HCT116 (cell line): ENCODE measurements around the gene CLEC11A. TPM values are rescaled to one million over a fixed set of nuclear protein-coding genes. Genes with fewer than 3 reads are reported as not detected.

ENCODE experiments used
- ATAC-seq: fragments of 200-7000 bp; cut with Tn5 transposase; 2 replicates; pipeline ENCODE4 v1.9.1; 2020; ENCODE audit warnings: mild to moderate bottlenecking, moderate library complexity
- BruUV-seq: library from RNA; stranded (reverse); fragments of 400-500 nt; replicated peaks from 2 replicates; lab custom pipeline; 2021; lab: Mats Ljungman, UMichigan
- CTCF ChIA-PET: fragments of 300-600 bp; sonication (Branson Sonifier 250); formaldehyde crosslinking; loops from one replicate; lab custom pipeline; 2021; ENCODE audit warnings: antibody characterized with exemption; lab: Charles Lee
- POLR2A ChIA-PET: fragments of 300-600, 350-600 bp; sonication (Branson Sonifier 250); formaldehyde crosslinking; loops from one replicate; lab custom pipeline; 2021; ENCODE audit warnings: antibody characterized with exemption; lab: Charles Lee
- RAD21 ChIA-PET, 2 experiments: fragments of 300-600 bp; sonication (Branson Sonifier 250); formaldehyde crosslinking; loops; one replicate each; lab custom pipeline; 2023; ENCODE audit warnings: low total read pairs in 2 of 2; ENCODE audit not compliant: uncharacterized antibody in 2 of 2, unreplicated experiment in 2 of 2, low non-redundant PET in 1 of 2; lab: Charles Lee
- DNase-seq: peaks from one replicate; pipeline ENCODE4 v3.0.0-alpha.2; 2010; ENCODE audit warnings: low read depth, low spot score
- H2AFZ ChIP-seq: fragments of 200-600 bp; shearing (Covaris generic), sonication (generic); 2 replicates; pipeline ENCODE4 v1.6.1; 2017; ENCODE audit warnings: low read depth, mixed run types, mixed read lengths, antibody characterized with exemption, low read length; ENCODE audit not compliant: poor library complexity, severe bottlenecking
- H3K27ac ChIP-seq: 2 replicates; pipeline ENCODE4 v1.5.1; 2012; ENCODE audit warnings: low read depth, low read length
- H3K27me3 ChIP-seq: fragments of 200-600 bp; sonication (generic); 2 replicates; pipeline ENCODE4 v1.6.1; 2016; ENCODE audit warnings: mixed run types, low read length, mixed read lengths; ENCODE audit not compliant: insufficient read depth
- H3K36me3 ChIP-seq, 2 experiments: fragments of 200-500 bp in 1 of 2; fragments of 200-600 bp in 1 of 2; sonication (Bioruptor generic) in 1 of 2; sonication (generic) in 1 of 2; 2 replicates each; pipeline versions ENCODE4 v1.5.1 to v1.6.1; 2014 to 2016; ENCODE audit warnings: low read length in 2 of 2, inconsistent platforms in 1 of 2, mixed read lengths in 1 of 2, mixed run types in 1 of 2; ENCODE audit not compliant: insufficient read depth in 2 of 2, control insufficient read depth in 1 of 2
- H3K4me1 ChIP-seq, 2 experiments: fragments of 200-600 bp in 1 of 2; sonication (generic) in 1 of 2; 2 replicates each; pipeline versions ENCODE4 v1.5.1 to v1.6.1; 2012 to 2017; ENCODE audit warnings: low read length in 2 of 2, inconsistent platforms in 1 of 2, mild to moderate bottlenecking in 1 of 2, mixed read lengths in 1 of 2, mixed run types in 1 of 2, moderate library complexity in 1 of 2; ENCODE audit not compliant: insufficient read depth in 2 of 2, control insufficient read depth in 1 of 2
- H3K4me2 ChIP-seq: fragments of 200-600 bp; sonication (generic); 2 replicates; pipeline ENCODE4 v1.6.1; 2017; ENCODE audit warnings: mixed run types, low read length, mixed read lengths
- H3K4me3 ChIP-seq, 2 experiments: fragments of 200-600 bp in 1 of 2; sonication (generic) in 1 of 2; replicated peaks in 1 of 2; 2 replicates each; pipeline ENCODE4 v1.5.1; 2011 to 2016; ENCODE audit warnings: low read length in 2 of 2, control low read depth in 1 of 2, low read depth in 1 of 2, mild to moderate bottlenecking in 1 of 2, mixed read lengths in 1 of 2, mixed run types in 1 of 2
- H3K79me2 ChIP-seq: fragments of 200-600 bp; sonication (generic); 2 replicates; pipeline ENCODE4 v1.6.1; 2017; ENCODE audit warnings: mild to moderate bottlenecking, mixed run types, low read length, moderate library complexity, mixed read lengths; ENCODE audit not compliant: insufficient read depth
- H3K9ac ChIP-seq: fragments of 200-600 bp; sonication (generic); 2 replicates; pipeline ENCODE4 v1.6.1; 2016; ENCODE audit warnings: low read length, mixed read lengths
- H3K9me2 ChIP-seq: fragments of 200-600 bp; sonication (generic), shearing (Covaris generic); 2 replicates; pipeline ENCODE4 v1.6.1; 2017; ENCODE audit warnings: mixed run types, mild to moderate bottlenecking, moderate library complexity; ENCODE audit not compliant: insufficient read depth
- H3K9me3 ChIP-seq, 2 experiments: fragments of 200-500 bp in 1 of 2; fragments of 200-600 bp in 1 of 2; sonication (Bioruptor generic) in 1 of 2; sonication (generic) in 1 of 2; 2 replicates each; pipeline ENCODE4 v1.6.1; 2014 to 2017; ENCODE audit warnings: low read length in 2 of 2, mixed read lengths in 2 of 2, inconsistent platforms in 1 of 2, low read depth in 1 of 2, mild to moderate bottlenecking in 1 of 2, mixed run types in 1 of 2, moderate library complexity in 1 of 2; ENCODE audit not compliant: control insufficient read depth in 1 of 2, insufficient read depth in 1 of 2
- H4K20me1 ChIP-seq: fragments of 200-600 bp; sonication (generic), shearing (Covaris generic); 2 replicates; pipeline ENCODE4 v1.6.1; 2017; ENCODE audit warnings: mixed run types, mild to moderate bottlenecking, moderate library complexity; ENCODE audit not compliant: insufficient read depth
- EZH2 ChIP-seq: fragments of 200-600 bp; sonication (generic); IDR thresholded peaks from 2 replicates; pipeline ENCODE4 v1.6.1; 2017; ENCODE audit warnings: antibody characterized with exemption, mixed run types
- EZH2phosphoT487 ChIP-seq: fragments of 200-600 bp; IDR thresholded peaks from 2 replicates; pipeline ENCODE4 v1.6.1; 2018; ENCODE audit warnings: antibody characterized with exemption, borderline replicate concordance
- RAD21 ChIP-seq: IDR thresholded peaks from 2 replicates; pipeline ENCODE4 v1.6.1; 2012; ENCODE audit warnings: low read depth, mild to moderate bottlenecking
- SP1 ChIP-seq: IDR thresholded peaks from 2 replicates; pipeline ENCODE4 v1.6.1; 2012; ENCODE audit warnings: low read depth
- TCF7L2 ChIP-seq: IDR thresholded peaks from 2 replicates; pipeline ENCODE4 v1.7.0; 2011; ENCODE audit warnings: borderline replicate concordance, inconsistent platforms; ENCODE audit not compliant: insufficient read depth, insufficient read length; ENCODE audit errors: extremely low read depth
- intact Hi-C: fragments of 100-400 bp; cut with micrococcal nuclease; formaldehyde crosslinking; loops from 2 replicates; pipeline ENCODE4 v1.10.0; 2022
- total RNA-seq: library from RNA; stranded (reverse); gene quantifications from one replicate; pipeline ENCODE4 v1.2.1, GENCODE V29; 2021; ENCODE audit not compliant: unreplicated experiment
- TF ChIP-seq, protein P1 (sequence below): IDR thresholded peaks from 2 replicates; pipeline ENCODE4 v1.6.1; 2011; ENCODE audit warnings: mild to moderate bottlenecking, low read length, moderate library complexity; ENCODE audit not compliant: insufficient replicate concordance; ENCODE audit errors: extremely low read depth
- TF ChIP-seq, protein P2 (sequence below): IDR thresholded peaks from 2 replicates; pipeline ENCODE4 v1.6.1; 2012

Gene CLEC11A
- total RNA-seq, 1 experiment from 2014 or later = 7.1 TPM

DNA sequence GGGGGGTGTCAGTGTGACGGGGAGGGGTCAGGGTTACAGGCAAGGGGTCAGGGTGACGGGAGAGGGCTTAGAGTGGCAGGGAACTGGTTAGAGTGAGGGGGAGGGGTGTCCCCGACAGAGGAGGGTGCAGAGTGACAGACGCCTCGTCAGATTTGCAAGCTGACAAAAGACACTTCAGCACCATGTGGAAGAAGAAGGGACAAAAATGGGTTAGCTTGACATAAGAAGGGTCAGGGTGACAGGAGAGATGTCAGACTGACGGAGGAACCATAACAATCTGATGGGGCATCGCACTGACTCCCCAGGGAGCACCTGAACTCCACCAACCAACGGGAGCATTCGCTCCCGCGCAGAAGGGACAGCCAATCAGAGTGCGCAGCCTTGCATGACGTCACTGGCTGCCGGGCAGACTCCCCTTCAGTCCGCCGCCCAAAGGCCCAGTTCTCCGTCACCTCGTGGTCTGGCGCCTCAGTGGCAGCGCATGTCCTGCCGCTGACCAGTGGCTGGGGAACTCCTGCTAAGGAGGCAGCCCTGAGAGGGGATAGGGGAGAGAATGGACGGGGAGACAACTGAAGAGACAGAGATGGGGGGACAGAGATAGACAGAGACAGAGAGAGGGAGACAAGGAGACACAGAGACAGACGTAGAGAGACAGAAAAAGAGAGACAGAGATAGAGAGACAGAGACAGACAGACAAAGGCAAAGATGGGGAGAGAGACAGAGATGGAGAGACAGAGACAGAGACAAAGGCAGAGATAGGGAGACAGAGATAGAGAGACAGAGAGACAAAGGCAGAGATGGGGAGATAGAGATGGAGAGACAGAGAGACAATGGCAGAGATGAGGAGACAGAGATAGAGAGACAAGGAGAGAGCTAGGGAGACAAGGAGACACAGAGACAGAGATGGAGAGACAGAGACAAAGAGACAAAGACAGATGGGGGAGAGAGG lies 43.7 kb upstream of the CLEC11A start:
- ChIA-PET RAD21 (interaction anchor here in 1 of 2 experiments (0.5 kb wide), 1 partner anchor 63 kb away, joined by 4 read pairs; no protein-coding TSS in a partner anchor), CTCF (interaction anchor here (1.1 kb wide), 1 partner anchor 10 kb away, joined by 4 read pairs; no protein-coding TSS in a partner anchor), POLR2A (no interaction called here)
- Histone ChIP-seq H3K4me1 (peaks cover 0 to 4% of the 10 kb centered on the region in 2 experiments; a peak in 1 of 4 replicates), H3K9me3 (no peaks in the 10 kb centered on the region), H3K9me2 (no peaks in the 10 kb centered on the region), H3K4me3 (no peak overlapping the region), H3K4me2 (0 out of 2 replicates have a peak overlapping the region, but pooled peaks have one; percentile 5), H3K27ac (no peak overlapping the region), H3K9ac (no peak overlapping the region), H3K79me2 (no peaks in the 10 kb centered on the region), H3K27me3 (no peaks in the 10 kb centered on the region), H2AFZ (no peak overlapping the region), H4K20me1 (no peaks in the 10 kb centered on the region), H3K36me3 (no peaks in the 10 kb centered on the region)
- peak; percentile 87 for DNase-seq
- TF ChIP-seq, protein P1, sequence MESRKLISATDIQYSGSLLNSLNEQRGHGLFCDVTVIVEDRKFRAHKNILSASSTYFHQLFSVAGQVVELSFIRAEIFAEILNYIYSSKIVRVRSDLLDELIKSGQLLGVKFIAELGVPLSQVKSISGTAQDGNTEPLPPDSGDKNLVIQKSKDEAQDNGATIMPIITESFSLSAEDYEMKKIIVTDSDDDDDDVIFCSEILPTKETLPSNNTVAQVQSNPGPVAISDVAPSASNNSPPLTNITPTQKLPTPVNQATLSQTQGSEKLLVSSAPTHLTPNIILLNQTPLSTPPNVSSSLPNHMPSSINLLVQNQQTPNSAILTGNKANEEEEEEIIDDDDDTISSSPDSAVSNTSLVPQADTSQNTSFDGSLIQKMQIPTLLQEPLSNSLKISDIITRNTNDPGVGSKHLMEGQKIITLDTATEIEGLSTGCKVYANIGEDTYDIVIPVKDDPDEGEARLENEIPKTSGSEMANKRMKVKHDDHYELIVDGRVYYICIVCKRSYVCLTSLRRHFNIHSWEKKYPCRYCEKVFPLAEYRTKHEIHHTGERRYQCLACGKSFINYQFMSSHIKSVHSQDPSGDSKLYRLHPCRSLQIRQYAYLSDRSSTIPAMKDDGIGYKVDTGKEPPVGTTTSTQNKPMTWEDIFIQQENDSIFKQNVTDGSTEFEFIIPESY = no peak
- no peak for TF ChIP-seq EZH2phosphoT487
- no peak for TF ChIP-seq TCF7L2
- no peak for TF ChIP-seq RAD21
- TF ChIP-seq, protein P2, sequence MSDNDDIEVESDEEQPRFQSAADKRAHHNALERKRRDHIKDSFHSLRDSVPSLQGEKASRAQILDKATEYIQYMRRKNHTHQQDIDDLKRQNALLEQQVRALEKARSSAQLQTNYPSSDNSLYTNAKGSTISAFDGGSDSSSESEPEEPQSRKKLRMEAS = peak; percentile 95
- TF ChIP-seq SP1 = peak; percentile 92
- no peak for TF ChIP-seq EZH2
- ATAC-seq = peak; percentile 99
- intact Hi-C loops = no loop called here
- no TSS peak for BruUV-seq
